ENCODE data around the gene FBLN7.

- no peak for TF ChIP-seq CTCF (conservative IDR thresholded peaks at IDR 0.05; ENCODE audit: low read depth in 2 of 2)
- no peak for TF ChIP-seq EZH2 (IDR thresholded peaks at IDR 0.05; ENCODE audit: low read depth, unreplicated experiment)
- TF ChIP-seq EZH2phosphoT487 (IDR thresholded peaks at IDR 0.05; ENCODE audit: unreplicated experiment): no peak
- no peak for TF ChIP-seq POLR2AphosphoS5 (IDR thresholded peaks at IDR 0.05; ENCODE audit: low read depth)
- TF ChIP-seq REST (IDR thresholded peaks at IDR 0.05; ENCODE audit: unreplicated experiment): no peak
Measured at GRCh38 chr2:112151271-112151670, 13.1 kb downstream of the FBLN7 start.

All from GM23338 (cell line).